Activated CD4-positive, alpha-beta T cell treated with anti-CD3 and anti-CD28 coated beads, Interleukin-2, amount 10 ng/mL, durations not matched to agents 7 days and 5 days (primary cell): Measurements from ENCODE around the gene GADL1. TPM values are rescaled to one million over a fixed set of nuclear protein-coding genes. Genes with fewer than 3 reads are reported as not detected.

Experiments used
- CTCF ChIA-PET: fragments of 350-600 bp; sonication (Branson Sonifier 250); formaldehyde crosslinking; loops from one replicate; lab custom pipeline; 2021; ENCODE audit warnings: antibody characterized with exemption; lab: Charles Lee
- POLR2A ChIA-PET: fragments of 350-600 bp; sonication (Branson Sonifier 250); formaldehyde crosslinking; loops from one replicate; lab custom pipeline; 2021; ENCODE audit warnings: antibody characterized with exemption; lab: Charles Lee
- DNase-seq: peaks from one replicate; pipeline ENCODE4 v3.0.0-alpha.2; 2020
- H3K27ac Mint-ChIP-seq: one replicate; pipeline ENCODE4 v1.8.0; 2021; ENCODE audit warnings: mild to moderate bottlenecking, moderate library complexity, mixed read lengths
- H3K27me3 Mint-ChIP-seq: one replicate; pipeline ENCODE4 v1.8.0; 2021; ENCODE audit warnings: mixed read lengths
- H3K36me3 Mint-ChIP-seq: one replicate; pipeline ENCODE4 v1.8.0; 2021; ENCODE audit warnings: low read depth, mixed read lengths
- H3K4me1 Mint-ChIP-seq: one replicate; pipeline ENCODE4 v1.8.0; 2021; ENCODE audit warnings: mixed read lengths
- H3K4me3 Mint-ChIP-seq: one replicate; pipeline ENCODE4 v1.8.0; 2021; ENCODE audit warnings: mild to moderate bottlenecking, moderate library complexity, mixed read lengths
- H3K9me3 Mint-ChIP-seq: one replicate; pipeline ENCODE4 v1.8.0; 2021; ENCODE audit warnings: mixed read lengths
- total RNA-seq, 2 experiments: library from RNA; stranded (reverse); gene quantifications; one replicate each; pipeline ENCODE4 v1.2.3, GENCODE V29; 2021

GADL1 gene
- total RNA-seq, 2 experiments from 2014 or later, result not detected

- Mint-ChIP-seq H3K4me1 (peaks cover 89% of the 10 kb centered on the region), H3K4me3 (no peak overlapping the region), H3K27ac (peak overlapping the region; percentile 51), H3K9me3 (peaks cover under 1% of the 10 kb centered on the region), H3K36me3 (peaks cover 82% of the 10 kb centered on the region), H3K27me3 (no peaks in the 10 kb centered on the region)
- POLR2A ChIA-PET, result no interaction called here
- CTCF ChIA-PET, result interaction anchor here (0.6 to 1.7 kb wide), 4 partner anchors 11 to 74 kb away, joined by 3 to 8 read pairs (median 4); no protein-coding TSS in a partner anchor
- DNase-seq, result no peak
Measured at GRCh38 chr3:30682434-30683155, 211.9 kb downstream of the GADL1 start.

DNA sequence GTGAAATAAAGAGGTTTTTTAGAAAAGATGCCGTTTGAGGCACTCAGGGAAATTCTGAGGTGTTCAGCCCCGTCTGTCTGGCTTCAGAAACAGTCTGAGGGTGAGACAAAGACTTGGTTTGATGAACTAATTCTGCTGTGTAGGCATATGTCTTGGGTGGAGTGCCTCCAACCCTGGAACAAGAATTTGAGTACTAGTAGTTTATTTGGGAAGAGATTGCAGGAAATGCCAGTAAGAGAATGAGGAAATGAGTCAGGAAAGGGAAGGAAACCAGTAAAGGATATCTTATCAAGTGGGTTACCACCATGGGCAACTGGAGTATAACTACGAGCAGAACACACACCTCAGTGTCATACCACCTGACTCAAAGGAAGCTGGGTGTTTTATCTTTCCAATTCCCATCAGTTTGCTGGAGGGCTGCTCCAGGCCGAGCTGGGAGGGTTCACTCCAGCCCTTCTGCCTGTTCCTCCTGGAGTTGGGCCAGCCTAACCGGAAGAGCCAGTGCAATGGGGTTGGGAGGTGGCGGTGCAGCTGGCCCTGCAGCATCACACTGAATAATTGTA, 212.7 kb downstream of the GADL1 start:
- Mint-ChIP-seq H3K9me3 (peaks cover 7% of the 10 kb centered on the region), H3K27me3 (no peaks in the 10 kb centered on the region), H3K27ac (peak overlapping the region; percentile 83), H3K4me3 (no peak overlapping the region), H3K4me1 (peaks cover 89% of the 10 kb centered on the region), H3K36me3 (peaks cover 83% of the 10 kb centered on the region)
- ChIA-PET POLR2A (no interaction called here), CTCF (interaction anchor here (1.0 to 1.7 kb wide), 4 partner anchors 12 to 74 kb away, joined by 3 to 8 read pairs (median 3); no protein-coding TSS in a partner anchor)
- no peak for DNase-seq

- peaks cover 90% of the 10 kb centered on the region for H3K4me1 Mint-ChIP-seq
- DNase-seq, result no peak
- peaks cover 7% of the 10 kb centered on the region for H3K9me3 Mint-ChIP-seq
- peaks cover 82% of the 10 kb centered on the region for H3K36me3 Mint-ChIP-seq
- H3K27me3 Mint-ChIP-seq, result no peaks in the 10 kb centered on the region
- H3K4me3 Mint-ChIP-seq, result peak overlapping the region; percentile 20
- ChIA-PET CTCF (interaction anchor here (0.7 to 2.2 kb wide), 5 partner anchors 11 to 1789 kb away, joined by 3 to 8 read pairs (median 5); no protein-coding TSS in a partner anchor), POLR2A (no interaction called here)
- peak overlapping the region; percentile 83 for H3K27ac Mint-ChIP-seq
Measured at GRCh38 chr3:30680789-30681648, 213.4 kb downstream of the GADL1 start.

GRCh38 chr3:30679045-30679444, 215.4 kb downstream of the GADL1 start:
- no peaks in the 10 kb centered on the region for H3K27me3 Mint-ChIP-seq
- H3K9me3 Mint-ChIP-seq, result peaks cover 9% of the 10 kb centered on the region
- H3K27ac Mint-ChIP-seq, result peak overlapping the region; percentile 41
- H3K36me3 Mint-ChIP-seq, result peaks cover 85% of the 10 kb centered on the region
- no peak for DNase-seq
- ChIA-PET POLR2A (no interaction called here), CTCF (interaction anchor here (0.8 to 3.0 kb wide), 5 partner anchors 10 to 21 kb away, joined by 3 to 11 read pairs (median 6); no protein-coding TSS in a partner anchor)
- peaks cover 92% of the 10 kb centered on the region for H3K4me1 Mint-ChIP-seq
- H3K4me3 Mint-ChIP-seq, result no peak overlapping the region

DNA sequence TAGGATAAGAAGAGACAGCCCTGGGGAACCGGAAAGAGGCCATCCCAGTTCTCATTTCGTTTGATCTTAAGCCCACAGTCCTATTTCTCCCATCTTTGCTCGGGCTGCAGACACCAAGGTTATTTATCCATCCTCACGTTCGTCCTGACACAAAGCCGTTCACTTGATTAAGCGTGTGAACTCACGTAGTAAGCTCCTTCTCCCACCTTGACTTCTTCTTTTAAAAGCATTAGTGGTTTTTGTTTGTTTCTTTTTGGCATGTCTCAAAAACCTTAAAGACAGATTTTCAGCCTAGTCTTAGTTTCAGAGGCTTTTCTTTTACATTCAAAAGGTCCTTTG, 217.1 kb downstream of the GADL1 start:
- ChIA-PET CTCF (interaction anchor here (0.8 to 3.0 kb wide), 7 partner anchors 10 to 872 kb away, joined by 3 to 11 read pairs (median 3); no protein-coding TSS in a partner anchor), POLR2A (interaction anchor here (1.0 kb wide), 1 partner anchor 11 kb away, joined by 3 read pairs; no protein-coding TSS in a partner anchor)
- H3K27me3 Mint-ChIP-seq, result no peaks in the 10 kb centered on the region
- no peak overlapping the region for H3K4me3 Mint-ChIP-seq
- H3K36me3 Mint-ChIP-seq, result peaks cover 90% of the 10 kb centered on the region
- no peak for DNase-seq
- H3K4me1 Mint-ChIP-seq, result peaks cover 92% of the 10 kb centered on the region
- H3K27ac Mint-ChIP-seq, result peak overlapping the region; percentile 26
- H3K9me3 Mint-ChIP-seq, result peaks cover 9% of the 10 kb centered on the region

DNA sequence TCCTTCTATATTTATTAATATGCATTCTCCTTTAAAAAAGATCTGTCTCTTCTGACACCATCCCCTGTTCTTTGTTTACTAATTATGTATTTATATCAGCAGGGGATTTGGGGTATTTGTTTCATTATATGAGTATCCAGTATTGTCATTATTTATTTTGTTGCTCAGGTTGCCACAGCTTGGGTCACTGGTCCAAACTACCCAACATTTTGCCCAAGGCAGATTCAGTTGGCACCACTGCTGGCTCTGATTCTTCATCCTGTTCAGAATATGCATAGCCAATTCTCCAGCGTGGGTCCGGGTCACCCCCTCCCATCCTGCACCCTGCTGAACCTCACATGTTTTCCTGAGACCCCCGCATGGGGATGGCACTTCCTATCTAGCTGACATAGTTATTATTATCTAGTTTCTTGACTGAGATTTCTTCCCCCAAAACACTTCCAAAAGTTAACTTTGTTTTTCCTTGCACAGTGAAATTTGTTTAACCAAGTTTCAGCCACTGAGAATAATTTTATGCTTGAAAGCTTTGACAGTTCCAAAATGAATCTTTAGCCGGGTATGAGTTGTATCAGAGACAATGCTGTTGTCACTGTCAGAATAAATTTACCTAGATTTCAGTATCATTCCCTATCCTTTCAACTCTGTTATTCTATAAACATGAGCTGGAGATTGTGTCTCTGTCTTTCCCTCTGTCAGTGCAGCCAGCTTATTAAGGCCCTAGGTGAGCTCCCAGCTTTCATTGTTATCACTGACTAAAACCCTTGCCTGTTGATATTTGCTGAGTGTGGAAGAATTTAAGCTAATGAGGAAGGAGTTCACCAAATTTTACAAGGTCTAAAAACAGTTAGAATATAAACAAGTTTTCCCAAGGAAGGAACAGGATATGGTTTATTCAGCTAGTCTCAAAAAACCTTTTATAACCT, 217.8 kb downstream of the GADL1 start:
- ChIA-PET POLR2A (interaction anchor here (1.0 kb wide), 1 partner anchor 11 kb away, joined by 3 read pairs; no protein-coding TSS in a partner anchor), CTCF (interaction anchor here (0.8 to 3.0 kb wide), 5 partner anchors 9 to 871 kb away, joined by 3 to 11 read pairs (median 3); no protein-coding TSS in a partner anchor)
- Mint-ChIP-seq H3K4me1 (peaks cover 92% of the 10 kb centered on the region), H3K9me3 (peaks cover 9% of the 10 kb centered on the region), H3K4me3 (no peak overlapping the region), H3K27me3 (no peaks in the 10 kb centered on the region), H3K36me3 (peaks cover 90% of the 10 kb centered on the region), H3K27ac (peak overlapping the region; percentile 46)
- DNase-seq, result no peak
